ENCODE data around the gene EDAR. TPM values are rescaled to one million over a fixed set of nuclear protein-coding genes. Genes with fewer than 3 reads are reported as not detected.

Gene EDAR
- total and polyA plus RNA-seq, 9 of the 15 experiments (the other 6 are each of a cell fraction or from before 2014, with no cell fraction given) = 0.01 TPM; not detected in 8

DNA sequence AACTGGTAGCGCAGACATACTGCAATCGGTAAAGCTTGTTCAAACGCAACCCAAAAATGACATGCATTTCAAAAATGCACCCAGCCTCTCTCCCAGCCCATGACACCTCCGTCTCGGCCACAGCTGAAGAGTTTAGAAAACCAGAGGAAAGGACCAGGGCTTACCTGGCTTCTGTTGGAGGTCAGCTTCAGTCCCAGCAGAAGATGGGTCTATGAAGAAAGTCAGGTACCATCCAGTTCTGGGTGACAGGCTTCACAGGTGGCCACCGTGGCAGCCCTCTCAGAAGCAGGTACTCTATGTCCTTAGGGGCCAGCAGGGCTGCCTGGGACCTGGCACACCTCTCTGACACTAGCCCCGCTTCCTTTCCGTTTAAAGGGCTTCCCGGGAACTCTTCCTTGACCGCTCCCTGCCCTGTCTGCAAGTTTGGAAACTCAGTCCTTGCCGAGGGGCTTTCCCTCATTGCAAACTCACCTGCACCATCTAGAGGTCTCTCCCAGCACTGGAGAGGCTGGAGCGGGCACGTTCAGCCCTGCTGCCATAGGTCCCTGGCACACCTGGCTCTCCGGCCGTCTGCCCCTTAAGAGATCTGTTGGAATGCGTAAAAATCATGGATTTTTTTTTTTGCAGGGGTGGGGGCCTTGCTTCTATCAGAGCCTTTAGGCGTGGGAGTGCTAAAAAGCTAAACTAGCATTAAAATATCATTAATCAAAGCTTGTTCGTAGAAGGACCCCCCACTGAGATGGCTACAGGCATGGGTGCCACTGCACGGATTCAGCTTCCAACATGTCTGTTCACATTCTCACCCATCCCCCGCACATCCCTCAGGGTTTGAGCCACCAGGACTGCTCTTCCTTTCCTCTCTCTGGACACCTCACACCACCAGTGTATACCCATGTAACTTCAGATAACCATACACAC lies at the start of gene EDAR (continued):
- no peak for TF ChIP-seq ZNF445 (CRISPR knock-in tag; IDR thresholded peaks at IDR 0.05; ENCODE audit: low read depth)
- no peak for TF ChIP-seq MBD1 (CRISPR knock-in tag; IDR thresholded peaks at IDR 0.05)
- no peak for TF ChIP-seq PHF8 (IDR thresholded peaks at IDR 0.05; ENCODE audit: borderline replicate concordance, low read length)
- TF ChIP-seq SREBF1 (IDR thresholded peaks at IDR 0.05; ENCODE audit: borderline replicate concordance, low read depth, low read length) = no peak

DNA sequence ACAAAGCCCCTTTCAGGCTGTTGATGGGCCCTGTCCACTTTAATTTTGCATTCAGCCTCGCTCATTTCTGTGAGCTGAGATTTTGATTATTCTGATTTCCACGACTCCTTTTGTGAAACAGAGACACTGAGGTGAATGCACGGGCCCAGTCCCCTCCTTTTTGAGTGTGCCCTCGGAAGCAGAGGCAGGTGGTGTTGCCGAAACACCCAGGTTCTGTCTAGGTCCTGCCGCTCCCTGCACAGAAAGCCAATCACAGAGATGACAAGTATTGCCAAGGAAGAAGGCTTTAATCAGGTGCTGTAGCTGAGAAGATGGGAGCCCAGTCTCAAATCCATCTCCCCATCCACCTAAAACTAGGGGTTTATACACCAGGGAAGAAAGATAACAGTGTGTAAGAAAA lies 44.2 kb upstream of the EDAR start:
- H3K9me3 ChIP-seq (replicated peaks; ENCODE audit: control insufficient read depth, insufficient read depth, low read depth, low read length) = no peaks in the 10 kb centered on the region
- no peak overlapping the region for H3K4me3 ChIP-seq
- H3K36me3 ChIP-seq (ENCODE audit: control insufficient read depth, insufficient read depth, low read length) = no peaks in the 10 kb centered on the region
- H2AFZ ChIP-seq (ENCODE audit: low read depth, low read length) = no peak overlapping the region
- DNase-seq (ENCODE audit: extremely low read depth in 1 of 4, low spot score in 3 of 4) (no peak), FAIRE-seq (no peak), ATAC-seq (no peak)
- POLR2A ChIA-PET = interaction anchor here (1.1 kb wide), 1 partner anchor 16 kb away, joined by 3 read pairs; no protein-coding TSS in a partner anchor
- no peak overlapping the region for H3K9ac ChIP-seq (ENCODE audit: insufficient read depth in 1 of 2, low read depth in 2 of 2, low read length in 2 of 2)
- H3K9me1 ChIP-seq (ENCODE audit: control insufficient read depth, insufficient read depth, low read length) = no peaks in the 10 kb centered on the region
- H3K4me2 ChIP-seq (ENCODE audit: insufficient read depth, low read length) = no peak overlapping the region
- H4K20me1 ChIP-seq (replicated peaks; ENCODE audit: control insufficient read depth, insufficient read depth, low read length) = no peaks in the 10 kb centered on the region
- no peak overlapping the region for H3K27ac ChIP-seq (ENCODE audit: extremely low read depth, low read depth, low read length)
- in situ Hi-C loops (cut with MboI) (no loop called here), intact Hi-C loops (cut with micrococcal nuclease) (no loop called here)
- H3K79me2 ChIP-seq (ENCODE audit: control insufficient read depth, insufficient read depth, low read length) = no peaks in the 10 kb centered on the region
- peaks cover 7 to 8% of the 10 kb centered on the region in 2 experiments; a peak in 4 of 5 replicates for H3K4me1 ChIP-seq (replicated peaks in 1 of 2; ENCODE audit: control insufficient read depth in 2 of 2, insufficient read depth in 2 of 2, low read length in 2 of 2)
- WGBS (ENCODE audit: insufficient coverage, low coverage, missing lambda C conversion rate) = 48% methylated on average over 6 of the region's 6 CpGs
- no TSS peak for BruUV-seq (replicated peaks)
- TF ChIP-seq CREB5 (CRISPR knock-in tag; IDR thresholded peaks at IDR 0.05) = no peak
- no peak for TF ChIP-seq HDAC8 (tag; IDR thresholded peaks at IDR 0.05)
- TF ChIP-seq XRCC3 (IDR thresholded peaks at IDR 0.05) = no peak
- no peak for TF ChIP-seq GABPA (tag; conservative IDR thresholded peaks at IDR 0.05; ENCODE audit: low read depth)
- TF ChIP-seq XRCC5 (IDR thresholded peaks at IDR 0.05; ENCODE audit: low read depth, low read length) = no peak
- TF ChIP-seq SAFB2 (IDR thresholded peaks at IDR 0.05; ENCODE audit: borderline replicate concordance, low read depth, low read length, severe bottlenecking) = no peak
- TF ChIP-seq CLOCK (CRISPR knock-in tag; IDR thresholded peaks at IDR 0.05; ENCODE audit: borderline replicate concordance) = no peak
- TF ChIP-seq PHB2 (IDR thresholded peaks at IDR 0.05; ENCODE audit: low read depth) = no peak
- TF ChIP-seq ZC3H11A (IDR thresholded peaks at IDR 0.05; ENCODE audit: low read depth, low read length) = no peak
- TF ChIP-seq ZNF583 (CRISPR knock-in tag; IDR thresholded peaks at IDR 0.05) = no peak
- TF ChIP-seq SMARCA4 (IDR thresholded peaks at IDR 0.05) = no peak
- CTCF ChIA-PET (ENCODE audit: low intra/inter-chr PET ratio) = interaction anchor here (0.7 kb wide), 1 partner anchor 31 kb away, joined by 3 read pairs; no protein-coding TSS in a partner anchor
- H3K27me3 ChIP-seq (ENCODE audit: control insufficient read depth in 2 of 2, insufficient read depth in 2 of 2, low read length in 2 of 2) = 0 out of 5 replicates have a peak, but pooled peaks cover 0 to 4% of the 10 kb centered on the region in 2 experiments

Measured in K562 (cell line).